GM18861 (cell line): ENCODE results near the gene NKD1.
A peak's percentile ranks its signal among the peaks of the same experiment; 100 is the strongest.

Experiments used
- ATAC-seq: cut with Tn5 transposase; IDR thresholded peaks from one replicate; pipeline ENCODE4 v1.9.1; 2021; ENCODE audit not compliant: unreplicated experiment

NKD1 gene

GRCh38 chr16:50692644-50692998 is 144.4 kb downstream of the NKD1 start:
- ATAC-seq, result no peak

GRCh38 chr16:50692999-50693781 is 145.0 kb downstream of the NKD1 start, which contains the start of gene NOD2:
Gene NOD2, plus strand, starts transcription at chr16:50693606. Its CDS starts 5,890 bp downstream, at chr16:50699496.
- no peak for ATAC-seq

GRCh38 chr16:50694206-50694605 is 146.0 kb downstream of the NKD1 start:
- no peak for ATAC-seq

DNA sequence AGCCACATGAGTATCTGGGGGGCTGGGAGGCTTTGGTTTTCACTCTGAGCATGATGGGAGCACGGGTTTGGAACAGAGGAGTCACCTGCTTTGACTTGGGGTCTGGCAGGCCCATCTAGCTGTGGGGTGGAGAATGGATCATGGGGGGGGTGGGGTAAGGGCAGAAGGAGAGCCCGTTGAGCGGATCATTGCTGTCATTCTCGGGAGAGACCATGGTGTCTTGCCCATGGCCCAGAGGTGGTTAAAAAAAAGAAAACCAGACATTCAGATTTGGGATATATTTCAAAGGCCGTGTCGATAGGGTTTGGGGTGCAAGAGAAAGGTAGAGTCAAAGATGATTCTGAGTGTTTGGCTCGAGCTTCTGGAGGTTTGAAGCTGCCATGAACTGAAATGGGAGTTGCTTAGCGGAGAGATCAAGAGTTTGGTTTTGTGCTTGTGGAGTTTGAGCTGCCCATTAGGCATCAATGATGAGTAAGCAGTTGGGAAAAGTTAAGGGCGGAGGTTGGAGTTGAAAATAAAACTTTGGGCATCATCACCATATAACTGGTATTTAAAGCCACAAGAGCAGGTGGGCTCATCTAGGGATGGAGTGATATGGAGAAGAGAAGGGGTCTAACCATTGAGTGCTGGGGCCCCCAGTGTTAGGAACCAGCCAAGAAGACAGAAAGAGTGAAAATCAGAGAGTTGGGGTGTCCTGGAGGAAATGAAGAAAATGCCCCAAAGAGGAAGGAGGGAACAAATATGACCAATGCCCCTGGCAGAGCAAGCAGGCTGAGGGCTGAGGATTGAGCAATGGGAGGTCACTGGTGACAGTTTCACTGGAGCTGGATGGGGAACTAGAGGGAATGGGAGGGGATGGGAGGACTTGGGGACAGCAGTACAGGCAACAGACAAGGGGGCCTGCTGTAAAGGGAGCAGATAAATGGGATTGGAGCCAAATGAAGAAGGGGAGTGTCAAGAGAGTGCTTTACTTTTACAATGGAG is 147.1 kb downstream of the NKD1 start:
- no peak for ATAC-seq

GRCh38 chr16:50696126-50696525 is 147.9 kb downstream of the NKD1 start:
- peak; percentile 22 for ATAC-seq

DNA sequence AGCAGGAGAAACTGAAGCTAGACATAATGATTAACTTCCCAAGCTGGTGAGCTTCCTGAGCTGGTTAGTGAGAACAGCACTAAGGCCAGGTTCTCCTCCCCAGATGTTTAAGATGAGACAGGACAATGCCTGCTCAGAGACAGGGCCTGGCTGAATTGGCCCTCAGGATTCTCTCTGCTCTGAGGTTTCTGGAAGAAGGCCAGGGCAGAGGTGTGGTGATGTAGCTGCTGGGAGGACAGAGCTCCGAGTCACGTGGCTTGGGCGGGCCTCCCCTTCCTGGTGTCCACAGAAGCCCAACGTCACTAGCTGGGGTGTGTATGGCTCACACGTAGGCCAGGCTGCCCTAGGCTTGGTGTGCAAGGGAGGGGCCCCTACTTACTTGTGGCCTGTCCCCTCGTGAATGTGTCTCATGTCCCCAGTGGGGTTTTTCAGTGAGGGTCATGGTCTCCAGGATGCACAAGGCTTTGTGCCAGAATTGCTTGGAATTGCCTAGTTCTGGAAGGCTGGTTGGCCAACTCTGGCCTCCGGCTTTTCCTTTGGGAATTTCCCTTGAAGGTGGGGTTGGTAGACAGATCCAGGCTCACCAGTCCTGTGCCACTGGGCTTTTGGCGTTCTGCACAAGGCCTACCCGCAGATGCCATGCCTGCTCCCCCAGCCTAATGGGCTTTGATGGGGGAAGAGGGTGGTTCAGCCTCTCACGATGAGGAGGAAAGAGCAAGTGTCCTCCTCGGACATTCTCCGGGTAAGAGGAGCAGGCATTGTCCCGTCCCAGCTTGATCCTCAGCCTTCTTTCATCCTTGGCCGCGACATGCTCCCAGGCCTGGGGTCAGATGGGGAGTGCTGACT is 148.6 kb downstream of the NKD1 start:
- peak; percentile 50 for ATAC-seq

GRCh38 chr16:50697421-50697715 is 149.2 kb downstream of the NKD1 start:
- no peak for ATAC-seq

- peak; percentile 34 for ATAC-seq
These were observed 149.9 kb downstream of the NKD1 start for GRCh38 chr16:50697881-50698767.
